Tibial nerve (tissue), 4 donors: ENCODE results near the gene MMP19. TPM values are rescaled to one million over a fixed set of nuclear protein-coding genes. Genes with fewer than 3 reads are reported as not detected.

Source experiments
- DNase-seq, 2 donors: peaks; one replicate each; pipeline ENCODE4 v3.0.0-alpha.2; 2019; ENCODE audit warnings: low spot score in 2 of 2
- H3K27ac ChIP-seq, 4 donors: fragments of 200-600 bp; sonication (generic) in 3 of 4; one replicate each; pipeline ENCODE4 v1.5.1; 2017 to 2019; ENCODE audit warnings: mild to moderate bottlenecking in 1 of 4
- H3K27me3 ChIP-seq, 2 donors: fragments of 200-600 bp; sonication (generic) in 1 of 2; one replicate each; pipeline versions ENCODE4 v1.5.1 to v1.6.0; 2017 to 2019
- H3K36me3 ChIP-seq, 3 donors: fragments of 200-600 bp; sonication (generic); one replicate each; pipeline ENCODE4 v1.5.1; 2018 to 2019
- H3K4me1 ChIP-seq, 4 donors: fragments of 200-600 bp; sonication (generic) in 3 of 4; one replicate each; pipeline ENCODE4 v1.5.1; 2017 to 2019
- H3K4me3 ChIP-seq, 4 donors: fragments of 200-600 bp; sonication (generic) in 3 of 4; one replicate each; pipeline ENCODE4 v1.5.1; 2017 to 2019; ENCODE audit warnings: mild to moderate bottlenecking in 1 of 4, moderate library complexity in 1 of 4
- H3K9me3 ChIP-seq, 4 donors: fragments of 200-600 bp; sonication (generic) in 3 of 4; one replicate each; pipeline ENCODE4 v1.5.1; 2017 to 2019
- EP300 ChIP-seq, 2 donors: sonication (generic); formaldehyde crosslinking; IDR thresholded peaks; one replicate each; pipeline ENCODE4 v1.6.1; 2017; ENCODE audit warnings: antibody characterized with exemption in 2 of 2, mild to moderate bottlenecking in 1 of 2
- POLR2A ChIP-seq, 2 donors: fragments of 450-650 bp; IDR thresholded peaks; one replicate each; pipeline ENCODE4 v1.6.1; 2017; ENCODE audit warnings: antibody characterized with exemption in 2 of 2, mild to moderate bottlenecking in 2 of 2, moderate library complexity in 2 of 2
- WGBS, 2 donors: methylation state at CpG; one replicate each; pipeline ENCODE4 v1.1.5; 2018; 5-methylcytosine and 5-hydroxymethylcytosine counted together
- total RNA-seq, 4 donors: library from RNA; depleted of rRNA; stranded (reverse); fragments of >200 nt; gene quantifications; one replicate each; pipeline ENCODE4 v1.1.0, GENCODE V29; 2016
- TF ChIP-seq, protein P1 (sequence below), 5 experiments: fragments of 200-600 bp in 3 of 5; fragments of 450-650 bp in 2 of 5; sonication (generic) in 3 of 5; IDR thresholded peaks; one replicate each; pipeline ENCODE4 v1.5.1; 2016 to 2019; ENCODE audit warnings: antibody characterized with exemption in 5 of 5, mild to moderate bottlenecking in 3 of 5, moderate library complexity in 2 of 5

MMP19 gene
- total RNA-seq, 4 donors from 2014 or later = 3.1 to 35.1 (median 5.6) TPM

DNA sequence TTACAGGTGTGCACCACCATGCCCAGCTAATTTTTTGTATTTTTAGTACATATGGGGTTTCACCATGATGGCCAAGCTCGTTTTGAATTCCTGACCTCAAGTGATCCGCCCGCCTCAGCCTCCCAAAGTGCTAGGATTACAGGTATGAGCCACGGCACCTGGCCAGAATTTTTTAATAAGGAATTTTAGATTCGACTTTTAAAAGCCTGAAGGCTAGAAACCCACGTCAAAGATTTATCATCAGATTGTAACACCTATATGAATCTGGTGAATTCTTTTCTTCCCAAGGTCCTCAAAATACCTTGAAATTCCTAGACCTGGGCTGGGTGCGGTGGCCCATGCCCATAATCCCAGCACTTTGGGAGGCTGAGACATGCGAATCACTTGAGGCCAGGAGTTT is 18.7 kb upstream of the MMP19 start:
- Histone ChIP-seq H3K36me3 (no peaks in the 10 kb centered on the region), H3K9me3 (peaks cover 0 to 18% (median 5%) of the 10 kb centered on the region in 4 donors), H3K27ac (no peak overlapping the region), H3K4me1 (no peaks in the 10 kb centered on the region), H3K27me3 (no peaks in the 10 kb centered on the region), H3K4me3 (no peak overlapping the region)
- no peak for DNase-seq
- 90 to 95% methylated on average over 8 of the region's 8 CpGs for WGBS, 2 donors
- TF ChIP-seq EP300 (IDR thresholded peaks at IDR 0.05) (no peak), POLR2A (IDR thresholded peaks at IDR 0.05) (no peak)
- TF ChIP-seq, protein P1, sequence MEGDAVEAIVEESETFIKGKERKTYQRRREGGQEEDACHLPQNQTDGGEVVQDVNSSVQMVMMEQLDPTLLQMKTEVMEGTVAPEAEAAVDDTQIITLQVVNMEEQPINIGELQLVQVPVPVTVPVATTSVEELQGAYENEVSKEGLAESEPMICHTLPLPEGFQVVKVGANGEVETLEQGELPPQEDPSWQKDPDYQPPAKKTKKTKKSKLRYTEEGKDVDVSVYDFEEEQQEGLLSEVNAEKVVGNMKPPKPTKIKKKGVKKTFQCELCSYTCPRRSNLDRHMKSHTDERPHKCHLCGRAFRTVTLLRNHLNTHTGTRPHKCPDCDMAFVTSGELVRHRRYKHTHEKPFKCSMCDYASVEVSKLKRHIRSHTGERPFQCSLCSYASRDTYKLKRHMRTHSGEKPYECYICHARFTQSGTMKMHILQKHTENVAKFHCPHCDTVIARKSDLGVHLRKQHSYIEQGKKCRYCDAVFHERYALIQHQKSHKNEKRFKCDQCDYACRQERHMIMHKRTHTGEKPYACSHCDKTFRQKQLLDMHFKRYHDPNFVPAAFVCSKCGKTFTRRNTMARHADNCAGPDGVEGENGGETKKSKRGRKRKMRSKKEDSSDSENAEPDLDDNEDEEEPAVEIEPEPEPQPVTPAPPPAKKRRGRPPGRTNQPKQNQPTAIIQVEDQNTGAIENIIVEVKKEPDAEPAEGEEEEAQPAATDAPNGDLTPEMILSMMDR (IDR thresholded peaks at IDR 0.05) = no peak

DNA sequence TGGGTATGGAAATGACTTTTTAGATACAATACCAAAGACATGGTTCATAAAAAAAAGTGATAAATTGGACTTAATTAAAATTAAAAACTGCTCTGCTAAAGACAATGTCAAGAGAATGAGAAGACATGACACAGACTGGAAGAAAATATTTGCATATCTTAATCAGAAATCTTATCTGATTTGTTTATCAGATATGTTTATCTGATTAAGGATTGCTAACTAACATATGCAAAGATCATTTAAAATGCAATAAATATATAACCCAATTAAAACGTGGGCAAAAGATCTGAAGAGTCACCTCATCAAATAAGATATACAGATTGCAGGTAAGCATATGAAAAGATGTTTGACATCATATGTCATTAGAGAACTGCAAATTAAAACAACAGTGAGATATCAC is 10.0 kb upstream of the MMP19 start:
- Histone ChIP-seq H3K27ac (no peak overlapping the region), H3K36me3 (no peaks in the 10 kb centered on the region), H3K4me1 (peaks cover 0 to 34% (median 18%) of the 10 kb centered on the region in 4 donors), H3K9me3 (no peaks in the 10 kb centered on the region), H3K4me3 (no peak overlapping the region), H3K27me3 (no peaks in the 10 kb centered on the region)
- TF ChIP-seq EP300 (IDR thresholded peaks at IDR 0.05) = no peak
- TF ChIP-seq, protein P1 (IDR thresholded peaks at IDR 0.05) = no peak
- TF ChIP-seq POLR2A (IDR thresholded peaks at IDR 0.05) = no peak
- 68 to 73% methylated on average over 1 of the region's 1 CpG for WGBS, 2 donors
- DNase-seq = no peak

DNA sequence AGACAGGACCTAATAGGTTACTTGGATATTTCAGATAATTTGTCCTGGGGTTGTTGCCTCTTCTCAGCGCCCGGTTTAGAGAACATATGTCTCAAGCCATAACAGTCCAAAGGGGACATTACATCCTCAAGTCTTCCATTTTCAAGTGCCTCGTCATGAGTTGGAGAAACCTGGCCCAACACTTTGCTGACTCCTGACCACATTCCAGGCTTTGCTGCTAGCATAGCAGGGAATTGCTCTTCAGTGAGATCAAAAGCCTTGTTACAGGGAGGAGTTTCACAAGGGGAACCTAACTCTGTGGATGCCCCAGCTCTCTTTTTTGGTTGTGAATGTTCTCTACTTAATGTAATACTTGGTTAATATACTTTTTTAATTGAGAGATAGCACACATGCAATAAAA is 8.2 kb upstream of the MMP19 start:
- Histone ChIP-seq H3K27me3 (no peaks in the 10 kb centered on the region), H3K27ac (peak overlapping the region; percentile 43 to 99 (median 92)), H3K36me3 (no peaks in the 10 kb centered on the region), H3K9me3 (no peaks in the 10 kb centered on the region), H3K4me1 (peaks cover 0 to 51% (median 31%) of the 10 kb centered on the region in 4 donors), H3K4me3 (no peak overlapping the region)
- WGBS, 2 donors = 70 to 73% methylated on average over 3 of the region's 3 CpGs
- TF ChIP-seq, protein P1 (IDR thresholded peaks at IDR 0.05) = no peak
- TF ChIP-seq EP300 (IDR thresholded peaks at IDR 0.05) (no peak), POLR2A (IDR thresholded peaks at IDR 0.05) (no peak)
- no peak for DNase-seq

DNA sequence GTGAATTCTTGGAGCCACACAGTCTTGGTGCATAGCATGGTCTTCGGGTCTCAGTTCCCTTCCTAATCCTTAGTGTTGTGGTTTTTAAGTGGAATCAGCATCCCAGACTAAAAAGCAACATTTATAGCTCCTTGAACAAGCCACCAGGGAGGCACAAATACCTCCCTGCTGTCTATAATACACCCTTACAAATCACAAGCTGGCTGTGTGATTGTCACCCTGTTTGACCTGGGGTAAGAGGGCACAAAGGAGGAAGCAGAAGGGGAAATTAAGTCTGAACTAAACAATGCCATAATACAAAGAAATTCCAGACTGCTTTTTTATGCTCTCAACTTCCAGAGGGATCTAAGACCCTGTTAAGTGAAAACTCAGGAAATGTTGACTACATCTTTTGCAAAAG is 7.7 kb upstream of the MMP19 start:
- Histone ChIP-seq H3K36me3 (no peaks in the 10 kb centered on the region), H3K4me1 (peaks cover 0 to 56% (median 33%) of the 10 kb centered on the region in 4 donors), H3K9me3 (no peaks in the 10 kb centered on the region), H3K27ac (peak overlapping the region; percentile 43 to 99 (median 92)), H3K27me3 (no peaks in the 10 kb centered on the region), H3K4me3 (no peak overlapping the region)
- DNase-seq = no peak
- TF ChIP-seq, protein P1 (IDR thresholded peaks at IDR 0.05) = no peak
- 15 to 29% methylated on average over 1 of the region's 1 CpG for WGBS, 2 donors

DNA sequence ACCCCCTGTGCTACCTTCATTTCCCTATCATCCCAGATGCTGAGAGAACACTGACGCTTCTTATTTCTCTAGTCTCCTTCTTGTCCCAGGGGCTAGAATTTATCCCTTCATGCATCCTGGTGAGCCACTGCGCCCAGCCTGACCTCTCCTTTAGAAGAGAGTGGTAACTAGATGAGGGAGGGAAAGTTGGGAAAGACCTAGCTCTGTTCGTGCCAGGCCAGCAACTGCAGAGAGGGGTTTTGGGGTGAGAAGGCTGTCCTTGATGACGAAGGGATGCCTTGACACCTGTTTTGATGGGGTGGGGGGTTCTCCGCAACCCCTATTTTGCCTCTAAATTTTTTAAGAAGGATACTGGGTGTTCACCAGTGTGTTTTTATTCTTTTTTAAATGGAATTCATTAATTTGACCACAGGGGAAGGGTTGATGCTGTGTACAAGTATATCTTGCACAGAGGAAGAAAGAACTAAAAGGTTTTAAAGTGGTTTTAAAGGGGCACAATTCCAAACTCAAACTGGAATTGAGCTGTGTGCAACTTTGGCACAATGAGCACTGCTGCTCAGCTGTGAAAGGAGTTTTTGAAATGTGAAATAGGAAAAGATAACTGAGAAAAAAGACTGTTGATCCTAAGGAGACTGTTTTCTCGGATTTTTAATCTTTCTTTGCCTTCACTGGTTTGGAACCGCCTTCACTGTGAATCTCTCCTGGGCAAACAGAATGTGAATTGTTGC is 7.0 kb upstream of the MMP19 start:
- peak overlapping the region; percentile 43 to 99 (median 92) for H3K27ac ChIP-seq
- DNase-seq = no peak
- H3K9me3 ChIP-seq = no peaks in the 10 kb centered on the region
- WGBS, 2 donors = 58 to 59% methylated on average over 7 of the region's 7 CpGs
- peaks cover 0 to 57% (median 33%) of the 10 kb centered on the region in 4 donors for H3K4me1 ChIP-seq
- no peaks in the 10 kb centered on the region for H3K36me3 ChIP-seq
- TF ChIP-seq, protein P1 (IDR thresholded peaks at IDR 0.05) = no peak
- no peak for TF ChIP-seq EP300 (IDR thresholded peaks at IDR 0.05)
- TF ChIP-seq POLR2A (IDR thresholded peaks at IDR 0.05) = no peak
- H3K4me3 ChIP-seq = no peak overlapping the region
- no peaks in the 10 kb centered on the region for H3K27me3 ChIP-seq
